Breast epithelium (tissue), 4 donors: ENCODE data around the gene RFT1. TPM values are rescaled to one million over a fixed set of nuclear protein-coding genes. Genes with fewer than 3 reads are reported as not detected.
A peak's percentile ranks its signal among the peaks of the same experiment; 100 is the strongest.

ENCODE experiments used
- DNase-seq, 2 donors: peaks; one replicate each; pipeline ENCODE4 v3.0.0-alpha.2; 2019; ENCODE audit warnings: low spot score in 2 of 2
- H3K27ac ChIP-seq, 2 donors: fragments of 200-600 bp; sonication (generic) in 1 of 2; one replicate each; pipeline ENCODE4 v1.5.1; 2016 to 2019; ENCODE audit warnings: mild to moderate bottlenecking in 1 of 2
- H3K27me3 ChIP-seq, 2 donors: fragments of 200-600 bp; sonication (generic) in 1 of 2; one replicate each; pipeline versions ENCODE4 v1.5.1 to v1.6.0; 2017 to 2019; ENCODE audit warnings: control low read depth in 1 of 2, mild to moderate bottlenecking in 1 of 2
- H3K36me3 ChIP-seq: fragments of 200-600 bp; one replicate; pipeline ENCODE4 v1.5.1; 2019
- H3K4me1 ChIP-seq, 2 donors: fragments of 200-600 bp; sonication (generic); one replicate each; pipeline ENCODE4 v1.5.1; 2016 to 2019; ENCODE audit warnings: control low read depth in 1 of 2
- H3K4me3 ChIP-seq, 3 donors: fragments of 200-600 bp; sonication (generic); 1 replicate in 2 of 3; 2 replicates in 1 of 3; pipeline ENCODE4 v1.5.1; 2016 to 2019; ENCODE audit warnings: mild to moderate bottlenecking in 3 of 3, moderate library complexity in 2 of 3
- H3K9me3 ChIP-seq, 2 donors: fragments of 200-600 bp; sonication (generic) in 1 of 2; one replicate each; pipeline ENCODE4 v1.5.1; 2016 to 2019; ENCODE audit warnings: control low read depth in 1 of 2
- POLR2A ChIP-seq: fragments of 450-650 bp; IDR thresholded peaks from one replicate; pipeline ENCODE4 v1.6.1; 2016; ENCODE audit warnings: antibody characterized with exemption, mild to moderate bottlenecking, moderate library complexity
- POLR2AphosphoS5 ChIP-seq, 3 donors: sonication (generic); formaldehyde crosslinking; IDR thresholded peaks; one replicate each; pipeline ENCODE4 v1.6.1; 2017; ENCODE audit warnings: antibody characterized with exemption in 3 of 3
- intact Hi-C: fragments of 100-400 bp; cut with DNase I; formaldehyde crosslinking; loops from one replicate; pipeline ENCODE4 v1.15.1; 2023; ENCODE audit warnings: low total_unique reads
- total RNA-seq, 3 donors: library from RNA; depleted of rRNA; stranded (reverse); fragments of >200 nt; gene quantifications; one replicate each; pipeline ENCODE4 v1.1.0, GENCODE V29; 2016
- TF ChIP-seq, protein P1 (sequence below), 3 donors: fragments of 450-650 bp; IDR thresholded peaks; one replicate each; pipeline ENCODE4 v1.5.1; 2016 to 2017; ENCODE audit warnings: antibody characterized with exemption in 3 of 3, mild to moderate bottlenecking in 3 of 3, moderate library complexity in 3 of 3

The RFT1 gene
- 10 to 100 TPM in 2 of 3 donors, 1 to 10 TPM in 1; 9.5 to 11.7 (median 10.1) TPM for total RNA-seq

DNA sequence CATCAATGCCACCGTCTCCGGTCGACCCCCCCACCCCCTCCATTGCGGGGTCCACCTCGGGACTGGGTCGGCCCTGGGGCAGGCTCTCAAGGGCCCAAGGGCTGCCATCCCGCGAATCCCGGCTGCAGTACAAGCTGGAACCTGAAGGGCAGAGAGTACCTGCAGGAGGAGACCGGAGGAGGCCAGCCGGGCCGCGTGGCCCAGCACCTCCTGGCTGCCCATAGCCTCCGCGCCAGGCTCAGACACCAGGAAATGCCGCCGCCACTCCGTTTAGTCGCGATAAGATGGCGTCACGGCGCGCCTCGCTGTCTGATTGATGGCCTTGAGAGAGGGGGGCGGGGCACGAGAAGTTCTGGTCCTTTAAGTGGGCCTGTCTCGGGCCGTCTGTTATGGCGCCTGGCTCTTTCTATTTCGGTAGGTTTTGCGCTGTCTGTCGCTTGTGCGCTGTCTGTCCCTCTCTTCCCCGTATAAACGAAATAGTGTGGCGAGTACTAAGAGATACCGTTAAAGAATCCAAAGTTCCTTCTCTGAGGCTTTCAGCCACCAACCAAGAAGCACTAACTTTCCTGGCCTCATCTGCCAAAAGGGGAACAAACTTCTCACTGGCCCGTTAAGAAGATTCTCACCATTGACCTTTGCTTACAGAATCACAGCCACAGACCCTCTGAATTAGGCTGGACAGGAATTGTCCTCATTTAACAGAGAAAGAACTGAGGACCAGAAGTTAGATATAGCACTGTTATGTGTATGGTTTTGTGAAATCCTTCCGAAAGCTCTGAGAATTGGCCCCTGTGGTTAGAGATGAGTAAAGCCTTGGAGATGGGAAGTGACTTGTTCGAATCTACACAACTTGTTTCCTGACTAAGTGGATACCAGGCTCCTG is at the start of gene RFT1:
TSS of gene RFT1 (minus strand) at position 257 of the 883 bp plus-strand sequence. CDS start at position 222, 35 bp downstream.
- TF ChIP-seq, protein P1, sequence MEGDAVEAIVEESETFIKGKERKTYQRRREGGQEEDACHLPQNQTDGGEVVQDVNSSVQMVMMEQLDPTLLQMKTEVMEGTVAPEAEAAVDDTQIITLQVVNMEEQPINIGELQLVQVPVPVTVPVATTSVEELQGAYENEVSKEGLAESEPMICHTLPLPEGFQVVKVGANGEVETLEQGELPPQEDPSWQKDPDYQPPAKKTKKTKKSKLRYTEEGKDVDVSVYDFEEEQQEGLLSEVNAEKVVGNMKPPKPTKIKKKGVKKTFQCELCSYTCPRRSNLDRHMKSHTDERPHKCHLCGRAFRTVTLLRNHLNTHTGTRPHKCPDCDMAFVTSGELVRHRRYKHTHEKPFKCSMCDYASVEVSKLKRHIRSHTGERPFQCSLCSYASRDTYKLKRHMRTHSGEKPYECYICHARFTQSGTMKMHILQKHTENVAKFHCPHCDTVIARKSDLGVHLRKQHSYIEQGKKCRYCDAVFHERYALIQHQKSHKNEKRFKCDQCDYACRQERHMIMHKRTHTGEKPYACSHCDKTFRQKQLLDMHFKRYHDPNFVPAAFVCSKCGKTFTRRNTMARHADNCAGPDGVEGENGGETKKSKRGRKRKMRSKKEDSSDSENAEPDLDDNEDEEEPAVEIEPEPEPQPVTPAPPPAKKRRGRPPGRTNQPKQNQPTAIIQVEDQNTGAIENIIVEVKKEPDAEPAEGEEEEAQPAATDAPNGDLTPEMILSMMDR (IDR thresholded peaks at IDR 0.05): peak in 2 of 3 donors; percentile 26 to 36
- TF ChIP-seq POLR2AphosphoS5 (IDR thresholded peaks at IDR 0.05) (peak; percentile 81 to 84 (median 83)), POLR2A (peak; percentile 31)
- H3K36me3 ChIP-seq: no peaks in the 10 kb centered on the region
- H3K27me3 ChIP-seq: no peaks in the 10 kb centered on the region
- peak within 1 kb of the TSS; percentile 88 to 95 (median 88) for H3K4me3 ChIP-seq
- peak within 1 kb of the TSS; percentile 94 for H3K27ac ChIP-seq
- peaks cover 0 to 6% of the 10 kb centered on the region in 2 donors for H3K4me1 ChIP-seq
- intact Hi-C loops: no loop called here
- DNase-seq: peak; percentile 98
- no peaks in the 10 kb centered on the region for H3K9me3 ChIP-seq

DNA sequence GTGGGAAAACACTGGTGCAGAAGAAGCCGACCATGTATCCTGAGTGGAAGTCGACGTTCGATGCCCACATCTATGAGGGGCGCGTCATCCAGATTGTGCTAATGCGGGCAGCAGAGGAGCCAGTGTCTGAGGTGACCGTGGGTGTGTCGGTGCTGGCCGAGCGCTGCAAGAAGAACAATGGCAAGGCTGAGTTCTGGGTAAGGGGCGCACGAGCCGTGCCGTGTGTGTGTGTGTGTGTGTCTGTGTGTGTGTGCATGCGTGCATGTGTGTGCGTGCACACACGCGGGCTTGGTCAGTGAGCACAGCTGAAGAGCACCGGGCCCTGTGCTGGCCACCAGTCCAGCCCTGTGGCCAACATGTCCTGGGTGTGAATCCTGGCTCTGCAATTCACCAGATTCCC is 49.3 kb upstream of the RFT1 start:
- Histone ChIP-seq H3K27ac (no peak overlapping the region), H3K27me3 (no peaks in the 10 kb centered on the region), H3K4me1 (no peaks in the 10 kb centered on the region), H3K9me3 (no peaks in the 10 kb centered on the region), H3K4me3 (no peak overlapping the region), H3K36me3 (no peaks in the 10 kb centered on the region)
- no peak for DNase-seq
- intact Hi-C loops: no loop called here
- TF ChIP-seq POLR2A: no peak
- TF ChIP-seq POLR2AphosphoS5 (IDR thresholded peaks at IDR 0.05): no peak
- TF ChIP-seq, protein P1 (IDR thresholded peaks at IDR 0.05): no peak

- Histone ChIP-seq H3K36me3 (no peaks in the 10 kb centered on the region), H3K4me1 (no peaks in the 10 kb centered on the region)
- no peak for DNase-seq
Measured at GRCh38 chr3:53178246-53178645, 48.0 kb upstream of the RFT1 start.

DNA sequence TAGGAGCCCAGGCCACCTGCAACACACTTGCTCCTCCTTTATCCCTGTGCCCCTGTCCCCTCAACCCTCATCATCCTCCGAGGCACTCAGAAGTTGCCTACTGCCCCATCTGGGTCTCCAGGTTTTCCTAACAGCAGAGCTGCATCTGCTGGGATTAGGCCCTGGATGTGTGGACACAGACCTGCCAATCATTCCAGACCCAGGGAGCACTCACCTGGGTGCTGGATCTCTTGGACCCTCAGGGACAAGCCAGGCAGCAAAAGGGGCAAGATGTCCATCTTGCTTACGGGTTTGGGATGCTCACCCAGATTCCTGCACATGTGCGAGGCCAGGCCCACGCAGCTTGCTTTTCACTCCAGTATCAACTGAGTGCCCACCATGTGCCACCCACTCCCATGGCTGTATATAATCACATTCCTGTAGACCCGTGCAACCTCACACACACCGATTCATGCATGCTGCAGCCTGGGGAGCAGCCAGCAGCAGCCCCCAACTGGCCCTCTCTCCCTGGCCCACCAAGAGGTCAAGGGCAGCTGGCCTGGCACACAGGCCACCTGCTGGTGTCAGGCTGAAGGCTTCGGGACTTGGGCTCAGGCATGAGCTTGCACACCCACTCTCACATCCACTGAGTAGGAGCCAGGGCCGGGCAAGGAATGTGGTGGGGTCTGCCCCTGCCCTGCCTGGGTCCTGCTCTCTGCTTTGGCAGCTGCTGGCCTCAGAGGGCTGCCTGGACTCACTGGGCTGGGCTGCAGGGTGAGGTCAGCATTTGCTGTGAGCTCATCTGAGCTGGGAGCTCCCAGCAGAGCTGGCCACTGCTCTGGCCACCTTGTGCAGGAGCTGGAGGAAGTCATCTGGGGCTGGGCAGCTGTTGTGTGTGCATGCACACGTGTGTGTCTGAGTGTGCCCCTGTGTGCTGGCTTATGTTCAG is 45.6 kb upstream of the RFT1 start:
- H3K27me3 ChIP-seq: no peaks in the 10 kb centered on the region
- H3K27ac ChIP-seq: no peak overlapping the region
- no peaks in the 10 kb centered on the region for H3K9me3 ChIP-seq
- H3K36me3 ChIP-seq: no peaks in the 10 kb centered on the region
- intact Hi-C loops: no loop called here
- TF ChIP-seq, protein P1 (IDR thresholded peaks at IDR 0.05): no peak
- TF ChIP-seq POLR2AphosphoS5 (IDR thresholded peaks at IDR 0.05) (no peak), POLR2A (no peak)
- no peaks in the 10 kb centered on the region for H3K4me1 ChIP-seq
- DNase-seq: no peak
- no peak overlapping the region for H3K4me3 ChIP-seq

More at GRCh38 chr3:53178246-53178645, 48.0 kb upstream of the RFT1 start:
- H3K27me3 ChIP-seq: no peaks in the 10 kb centered on the region
- no peak overlapping the region for H3K4me3 ChIP-seq
- H3K9me3 ChIP-seq: no peaks in the 10 kb centered on the region
- intact Hi-C loops: no loop called here
- TF ChIP-seq, protein P1 (IDR thresholded peaks at IDR 0.05): no peak
- TF ChIP-seq POLR2A (no peak), POLR2AphosphoS5 (IDR thresholded peaks at IDR 0.05) (no peak)
- H3K27ac ChIP-seq: no peak overlapping the region
